Skeletal muscle tissue (tissue), 4 donors: ENCODE measurements around the gene MON1A. TPM values are rescaled to one million over a fixed set of nuclear protein-coding genes. Genes with fewer than 3 reads are reported as not detected.
A peak's percentile ranks its signal among the peaks of the same experiment; 100 is the strongest.
"Not testable (repeated sequence)": the region's sequence is repeated elsewhere in the genome, so short reads cannot be mapped to it uniquely, and the experiment has no call there.

Experiments
- H3K27ac ChIP-seq: one replicate; pipeline ENCODE4 v1.7.0; 2013; ENCODE audit warnings: mild to moderate bottlenecking, low read depth, low read length, inconsistent platforms
- H3K27me3 ChIP-seq, 3 donors: one replicate each; pipeline ENCODE4 v1.7.0; 2013; ENCODE audit warnings: low read length in 3 of 3; ENCODE audit not compliant: control insufficient read depth in 3 of 3, insufficient read depth in 3 of 3
- H3K36me3 ChIP-seq, 3 donors: one replicate each; pipeline ENCODE4 v1.7.0; 2013; ENCODE audit warnings: low read length in 3 of 3; ENCODE audit not compliant: control insufficient read depth in 3 of 3, insufficient read depth in 3 of 3
- H3K4me1 ChIP-seq, 3 donors: one replicate each; pipeline ENCODE4 v1.7.0; 2013; ENCODE audit warnings: low read length in 3 of 3, mild to moderate bottlenecking in 3 of 3; ENCODE audit not compliant: control insufficient read depth in 3 of 3, insufficient read depth in 3 of 3
- H3K4me3 ChIP-seq, 3 donors: one replicate each; pipeline ENCODE4 v1.7.0; 2013; ENCODE audit warnings: low read length in 3 of 3
- H3K9ac ChIP-seq, 3 donors: one replicate each; pipeline ENCODE4 v1.7.0; 2013; ENCODE audit warnings: low read length in 3 of 3, mild to moderate bottlenecking in 3 of 3, moderate library complexity in 2 of 3, low read depth in 1 of 3
- H3K9me3 ChIP-seq, 3 donors: one replicate each; pipeline ENCODE4 v1.7.0; 2013; ENCODE audit warnings: low read length in 3 of 3; ENCODE audit not compliant: control insufficient read depth in 3 of 3
- total RNA-seq: library from RNA; depleted of rRNA; stranded (reverse); fragments of >200 nt; gene quantifications from one replicate; pipeline ENCODE4 v1.2.3, GENCODE V29; 2014
- donor health status: Osteomylitis.

MON1A gene
- total RNA-seq, 1 donor from 2014 or later, result 5.7 TPM

- Histone ChIP-seq H3K4me3 (no peak overlapping the region), H3K9ac (no peak overlapping the region), H3K36me3 (peaks cover 24 to 42% (median 33%) of the 10 kb centered on the region in 3 donors), H3K4me1 (peaks cover 10 to 30% (median 12%) of the 10 kb centered on the region in 3 donors), H3K27ac (no peak overlapping the region), H3K27me3 (no peaks in the 10 kb centered on the region), H3K9me3 (no peaks in the 10 kb centered on the region)
Measured at GRCh38 chr3:49908373-49909199, 21.0 kb downstream of the MON1A start.

- Histone ChIP-seq H3K4me3 (peak overlapping the region; percentile 15 to 54 (median 50)), H3K9me3 (no peaks in the 10 kb centered on the region), H3K27me3 (no peaks in the 10 kb centered on the region), H3K4me1 (peaks cover 12 to 25% (median 15%) of the 10 kb centered on the region in 3 donors), H3K27ac (no peak overlapping the region), H3K9ac (peak overlapping the region in 1 of 3 donors; percentile 62), H3K36me3 (peaks cover 9 to 30% (median 25%) of the 10 kb centered on the region in 3 donors)
Measured at GRCh38 chr3:49906073-49906743, 23.4 kb downstream of the MON1A start.

GRCh38 chr3:49904448-49904847 is 25.2 kb downstream of the MON1A start:
- Histone ChIP-seq H3K4me1 (peaks cover 19 to 32% (median 22%) of the 10 kb centered on the region in 3 donors), H3K36me3 (peaks cover 0 to 13% (median 9%) of the 10 kb centered on the region in 3 donors)
- not testable (repeated sequence) for H3K27me3 ChIP-seq, H3K4me3 ChIP-seq, H3K27ac ChIP-seq, H3K9ac ChIP-seq, H3K9me3 ChIP-seq

GRCh38 chr3:49903451-49904424 is 25.9 kb downstream of the MON1A start, which contains the start of gene MST1R:
TSS of gene MST1R (minus strand) at chr3:49903873. CDS start at chr3:49903609, 264 bp downstream.
- Histone ChIP-seq H3K36me3 (peaks cover 0 to 8% (median 2%) of the 10 kb centered on the region in 3 donors), H3K9ac (peak within 1 kb of the TSS in 2 of 3 donors; percentile 23 to 45), H3K4me1 (peaks cover 19 to 32% (median 22%) of the 10 kb centered on the region in 3 donors), H3K9me3 (no peaks in the 10 kb centered on the region), H3K27ac (no peak within 1 kb of the TSS), H3K4me3 (peak within 1 kb of the TSS; percentile 56 to 68 (median 65)), H3K27me3 (no peaks in the 10 kb centered on the region)

- Histone ChIP-seq H3K4me1 (peaks cover 19 to 32% (median 22%) of the 10 kb centered on the region in 3 donors), H3K4me3 (peak overlapping the region in 2 of 3 donors; percentile 38 to 65), H3K27me3 (no peaks in the 10 kb centered on the region), H3K9ac (peak overlapping the region in 1 of 3 donors; percentile 45), H3K9me3 (no peaks in the 10 kb centered on the region), H3K36me3 (no peaks in the 10 kb centered on the region), H3K27ac (no peak overlapping the region)
Measured at GRCh38 chr3:49902511-49903345, 26.9 kb downstream of the MON1A start.

- H3K9ac ChIP-seq, result no peak overlapping the region
- H3K27ac ChIP-seq, result peak overlapping the region; percentile 58
- no peaks in the 10 kb centered on the region for H3K36me3 ChIP-seq
- peaks cover 19 to 32% (median 22%) of the 10 kb centered on the region in 3 donors for H3K4me1 ChIP-seq
- H3K9me3 ChIP-seq, result no peaks in the 10 kb centered on the region
- no peaks in the 10 kb centered on the region for H3K27me3 ChIP-seq
- no peak overlapping the region for H3K4me3 ChIP-seq
Measured at GRCh38 chr3:49901366-49902339, 28.0 kb downstream of the MON1A start.

- Histone ChIP-seq H3K4me3 (no peak overlapping the region), H3K9ac (peak overlapping the region in 1 of 3 donors; percentile 16), H3K4me1 (peaks cover 13 to 22% (median 14%) of the 10 kb centered on the region in 3 donors), H3K27me3 (no peaks in the 10 kb centered on the region), H3K9me3 (no peaks in the 10 kb centered on the region), H3K36me3 (no peaks in the 10 kb centered on the region), H3K27ac (peak overlapping the region; percentile 58)
Measured at GRCh38 chr3:49900491-49901153, 29.0 kb downstream of the MON1A start.

GRCh38 chr3:49899815-49900214 is 29.8 kb downstream of the MON1A start:
- Histone ChIP-seq H3K27me3 (no peaks in the 10 kb centered on the region), H3K9me3 (no peaks in the 10 kb centered on the region), H3K4me3 (no peak overlapping the region), H3K27ac (no peak overlapping the region), H3K9ac (no peak overlapping the region), H3K36me3 (peaks cover 0 to 2% (median 0%) of the 10 kb centered on the region in 3 donors), H3K4me1 (peaks cover 13 to 19% (median 13%) of the 10 kb centered on the region in 3 donors)
